Natural killer cell (primary cell): Measurements from ENCODE around the gene HAPLN3. TPM values are rescaled to one million over a fixed set of nuclear protein-coding genes. Genes with fewer than 3 reads are reported as not detected.

Experiments used
- ATAC-seq, 3 donors: fragments of 150-1000 bp in 2 of 3; fragments of 200-7000 bp in 1 of 3; cut with Tn5 transposase; 1 replicate in 1 of 3; 2 replicates in 2 of 3; pipeline ENCODE4 v1.10.0; 2021; ENCODE audit warnings: mild to moderate bottlenecking in 2 of 3, moderate library complexity in 2 of 3
- DNase-seq, 2 donors: peaks; one replicate each; pipeline versions ENCODE4 v3.0.0 to v3.0.0-alpha.2; 2013 to 2021; ENCODE audit warnings: mixed read lengths in 1 of 2
- H3K27ac ChIP-seq: one replicate; pipeline ENCODE4 v1.5.1; 2013; ENCODE audit warnings: mild to moderate bottlenecking, low read length
- H3K27me3 ChIP-seq: one replicate; pipeline ENCODE4 v1.6.1; 2013; ENCODE audit warnings: low read length; ENCODE audit not compliant: control insufficient read depth, insufficient read depth
- H3K36me3 ChIP-seq: one replicate; pipeline ENCODE4 v1.6.1; 2013; ENCODE audit warnings: low read length; ENCODE audit not compliant: control insufficient read depth, insufficient read depth
- H3K4me1 ChIP-seq: one replicate; pipeline ENCODE4 v1.6.1; 2013; ENCODE audit warnings: low read length; ENCODE audit not compliant: control insufficient read depth, insufficient read depth
- H3K4me3 ChIP-seq: one replicate; pipeline ENCODE4 v1.5.1; 2013; ENCODE audit warnings: low read length
- H3K9me3 ChIP-seq: one replicate; pipeline ENCODE4 v1.6.1; 2013; ENCODE audit warnings: low read length; ENCODE audit not compliant: control insufficient read depth, insufficient read depth
- H3K27ac Mint-ChIP-seq, 2 donors: one replicate each; pipeline ENCODE4 v1.8.0; 2022; ENCODE audit warnings: mild to moderate bottlenecking in 2 of 2, mixed read lengths in 2 of 2, moderate library complexity in 1 of 2
- H3K27me3 Mint-ChIP-seq, 2 donors: one replicate each; pipeline ENCODE4 v1.8.0; 2022; ENCODE audit warnings: low read depth in 2 of 2, mixed read lengths in 2 of 2
- H3K36me3 Mint-ChIP-seq: one replicate; pipeline ENCODE4 v1.8.0; 2022; ENCODE audit warnings: mixed read lengths
- H3K4me1 Mint-ChIP-seq, 2 donors: one replicate each; pipeline ENCODE4 v1.8.0; 2022; ENCODE audit warnings: mixed read lengths in 2 of 2
- H3K4me3 Mint-ChIP-seq: one replicate; pipeline ENCODE4 v1.8.0; 2022; ENCODE audit warnings: mild to moderate bottlenecking, moderate library complexity, mixed read lengths
- H3K9me3 Mint-ChIP-seq, 2 donors: one replicate each; pipeline ENCODE4 v1.8.0; 2022; ENCODE audit warnings: mixed read lengths in 2 of 2
- WGBS: methylation state at CpG from one replicate; pipeline ENCODE4 v1.1.7; 2013; ENCODE audit warnings: missing lambda C conversion rate; ENCODE audit not compliant: insufficient coverage; 5-methylcytosine and 5-hydroxymethylcytosine counted together
- intact Hi-C: fragments of 100-400 bp; cut with micrococcal nuclease; formaldehyde crosslinking; loops from one replicate; pipeline ENCODE4 v1.14.2; 2022
- total RNA-seq, 4 donors: library from RNA; stranded (reverse); fragments of 120-200 nt in 1 of 4; gene quantifications; one replicate each; pipeline versions ENCODE4 v1.2.3 to v1.2.4, GENCODE V29; 2013 to 2022
- TF ChIP-seq, protein P1 (sequence below): fragments of 200-600 bp; IDR thresholded peaks from one replicate; pipeline ENCODE4 v1.8.0; 2022; ENCODE audit warnings: antibody characterized with exemption

The HAPLN3 gene
- total RNA-seq, 3 donors from 2014 or later (not counting 1 experiment from before 2014, with no cell fraction given): 10.1 to 10.8 (median 10.4) TPM

DNA sequence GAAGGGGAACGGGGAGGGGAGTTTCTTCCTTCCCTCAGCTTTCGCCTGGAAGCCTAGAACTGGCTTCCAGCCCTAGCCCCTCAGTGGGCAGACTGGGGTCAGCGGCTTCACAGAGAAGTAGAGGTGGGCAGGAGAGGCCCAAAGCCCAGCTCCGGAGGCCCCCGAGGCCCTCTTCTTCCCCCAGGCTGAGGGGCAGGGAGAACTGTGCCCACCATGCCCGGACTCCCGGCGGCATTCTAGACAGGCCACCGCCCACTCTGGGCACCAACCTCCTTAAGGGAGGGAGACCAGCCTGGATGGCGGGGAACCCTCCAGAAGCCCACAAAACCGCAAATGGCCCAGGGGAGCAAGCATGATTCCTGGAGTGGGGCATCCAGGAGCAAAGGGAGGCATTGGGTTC lies 17.9 kb downstream of the HAPLN3 start:
- TF ChIP-seq, protein P1, sequence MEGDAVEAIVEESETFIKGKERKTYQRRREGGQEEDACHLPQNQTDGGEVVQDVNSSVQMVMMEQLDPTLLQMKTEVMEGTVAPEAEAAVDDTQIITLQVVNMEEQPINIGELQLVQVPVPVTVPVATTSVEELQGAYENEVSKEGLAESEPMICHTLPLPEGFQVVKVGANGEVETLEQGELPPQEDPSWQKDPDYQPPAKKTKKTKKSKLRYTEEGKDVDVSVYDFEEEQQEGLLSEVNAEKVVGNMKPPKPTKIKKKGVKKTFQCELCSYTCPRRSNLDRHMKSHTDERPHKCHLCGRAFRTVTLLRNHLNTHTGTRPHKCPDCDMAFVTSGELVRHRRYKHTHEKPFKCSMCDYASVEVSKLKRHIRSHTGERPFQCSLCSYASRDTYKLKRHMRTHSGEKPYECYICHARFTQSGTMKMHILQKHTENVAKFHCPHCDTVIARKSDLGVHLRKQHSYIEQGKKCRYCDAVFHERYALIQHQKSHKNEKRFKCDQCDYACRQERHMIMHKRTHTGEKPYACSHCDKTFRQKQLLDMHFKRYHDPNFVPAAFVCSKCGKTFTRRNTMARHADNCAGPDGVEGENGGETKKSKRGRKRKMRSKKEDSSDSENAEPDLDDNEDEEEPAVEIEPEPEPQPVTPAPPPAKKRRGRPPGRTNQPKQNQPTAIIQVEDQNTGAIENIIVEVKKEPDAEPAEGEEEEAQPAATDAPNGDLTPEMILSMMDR: no peak
- ATAC-seq: no peak
- Mint-ChIP-seq H3K4me3 (no peak overlapping the region), H3K4me1 (no peaks in the 10 kb centered on the region), H3K9me3 (no peaks in the 10 kb centered on the region), H3K36me3 (no peaks in the 10 kb centered on the region), H3K27me3 (peaks cover 0 to 3% of the 10 kb centered on the region in 2 donors), H3K27ac (no peak overlapping the region)
- H3K4me1 ChIP-seq: no peaks in the 10 kb centered on the region
- no peak for DNase-seq
- intact Hi-C loops: no loop called here
- no peaks in the 10 kb centered on the region for H3K36me3 ChIP-seq
- 91% methylated on average over 11 of the region's 11 CpGs for WGBS
- no peak overlapping the region for H3K27ac ChIP-seq
- no peaks in the 10 kb centered on the region for H3K27me3 ChIP-seq
- no peaks in the 10 kb centered on the region for H3K9me3 ChIP-seq
- H3K4me3 ChIP-seq: no peak overlapping the region

DNA sequence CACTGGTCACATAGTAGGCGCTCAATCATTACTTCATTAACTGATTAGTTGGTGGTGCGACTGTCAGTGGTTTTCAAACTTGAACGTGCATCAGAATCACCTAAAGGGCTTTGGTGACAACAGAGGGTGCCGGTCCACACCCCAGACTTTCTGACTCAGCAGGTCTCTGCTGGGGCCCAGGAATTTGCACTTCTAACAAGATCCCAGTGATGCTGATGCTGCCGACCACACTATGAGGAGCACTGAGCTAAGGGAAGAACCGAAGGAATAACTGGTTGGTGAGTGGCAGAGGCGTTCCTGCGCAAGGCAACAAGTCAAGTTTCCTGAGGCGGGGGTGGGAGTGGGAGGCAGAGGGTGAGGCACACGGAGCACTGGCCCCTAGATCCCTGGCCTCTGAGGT lies 18.8 kb downstream of the HAPLN3 start:
- Histone ChIP-seq H3K4me3 (no peak overlapping the region), H3K4me1 (no peaks in the 10 kb centered on the region), H3K36me3 (no peaks in the 10 kb centered on the region), H3K27me3 (no peaks in the 10 kb centered on the region), H3K9me3 (no peaks in the 10 kb centered on the region), H3K27ac (no peak overlapping the region)
- TF ChIP-seq, protein P1: no peak
- Mint-ChIP-seq H3K4me1 (no peaks in the 10 kb centered on the region), H3K9me3 (no peaks in the 10 kb centered on the region), H3K27me3 (no peaks in the 10 kb centered on the region), H3K27ac (no peak overlapping the region), H3K4me3 (no peak overlapping the region), H3K36me3 (no peaks in the 10 kb centered on the region)
- WGBS: 94% methylated on average over 10 of the region's 10 CpGs
- DNase-seq: no peak
- intact Hi-C loops: no loop called here
- ATAC-seq: no peak

DNA sequence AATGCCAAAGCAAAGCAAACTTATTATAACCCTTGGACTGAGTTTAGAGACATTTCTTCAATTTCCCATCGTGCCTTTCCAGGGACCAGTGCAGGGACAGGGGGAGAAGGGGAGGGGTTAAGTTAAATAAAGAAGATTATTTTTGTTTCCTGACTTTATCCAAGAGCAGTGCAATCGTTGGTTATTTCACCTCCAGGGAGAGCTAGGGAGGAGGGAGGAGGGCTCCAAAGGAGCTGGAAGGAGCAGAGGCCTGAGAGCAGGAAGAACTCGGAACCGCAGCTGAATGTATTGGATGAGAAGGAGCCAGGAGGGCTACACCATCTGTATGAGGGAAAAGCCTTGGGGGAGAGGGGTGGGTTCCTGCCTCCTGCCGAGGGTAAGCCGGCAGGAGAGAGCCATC lies 20.7 kb downstream of the HAPLN3 start:
- Histone ChIP-seq H3K4me1 (no peaks in the 10 kb centered on the region), H3K4me3 (no peak overlapping the region), H3K27ac (no peak overlapping the region), H3K36me3 (no peaks in the 10 kb centered on the region), H3K27me3 (no peaks in the 10 kb centered on the region), H3K9me3 (no peaks in the 10 kb centered on the region)
- intact Hi-C loops: no loop called here
- ATAC-seq: no peak
- no peak for DNase-seq
- H3K4me1 Mint-ChIP-seq: no peaks in the 10 kb centered on the region
- 83% methylated on average over 6 of the region's 6 CpGs for WGBS
- H3K27me3 Mint-ChIP-seq: no peaks in the 10 kb centered on the region
- TF ChIP-seq, protein P1: no peak
- no peaks in the 10 kb centered on the region for H3K36me3 Mint-ChIP-seq
- H3K9me3 Mint-ChIP-seq: no peaks in the 10 kb centered on the region
- H3K27ac Mint-ChIP-seq: no peak overlapping the region
- H3K4me3 Mint-ChIP-seq: no peak overlapping the region

DNA sequence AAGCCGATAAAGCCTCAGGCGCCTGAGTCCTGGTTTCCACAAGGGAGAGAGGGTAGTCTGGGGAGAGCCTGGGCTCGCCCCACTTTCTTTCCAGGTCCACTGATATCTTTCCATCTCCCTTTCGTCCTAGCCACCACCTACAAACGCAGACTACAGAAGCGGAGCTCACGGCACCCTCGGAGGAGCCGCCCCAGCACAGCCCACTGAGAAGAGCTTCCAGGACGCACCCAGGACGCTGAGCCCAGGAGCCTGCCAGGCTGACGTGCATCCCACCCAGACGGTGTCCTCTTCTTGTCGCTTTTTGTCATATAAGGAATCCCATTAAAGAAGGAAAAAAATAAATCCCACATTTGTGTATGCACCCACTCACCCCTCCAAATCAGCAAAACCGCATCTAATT lies 21.1 kb downstream of the HAPLN3 start:
- no peaks in the 10 kb centered on the region for H3K9me3 Mint-ChIP-seq
- ATAC-seq (no peak), DNase-seq (no peak)
- no peak overlapping the region for H3K27ac Mint-ChIP-seq
- no peaks in the 10 kb centered on the region for H3K4me1 Mint-ChIP-seq
- H3K4me1 ChIP-seq: no peaks in the 10 kb centered on the region
- TF ChIP-seq, protein P1: no peak
- no peak overlapping the region for H3K4me3 Mint-ChIP-seq
- no peaks in the 10 kb centered on the region for H3K27me3 ChIP-seq
- H3K27ac ChIP-seq: no peak overlapping the region
- H3K9me3 ChIP-seq: no peaks in the 10 kb centered on the region
- 88% methylated on average over 12 of the region's 15 CpGs for WGBS
- intact Hi-C loops: no loop called here
- no peak overlapping the region for H3K4me3 ChIP-seq
- no peaks in the 10 kb centered on the region for H3K36me3 ChIP-seq
- no peaks in the 10 kb centered on the region for H3K36me3 Mint-ChIP-seq
- H3K27me3 Mint-ChIP-seq: no peaks in the 10 kb centered on the region
